ENCODE data around the gene STAG1.

GRCh38 chr3:136690599-136690998 is 61.6 kb downstream of the STAG1 start:
- TF ChIP-seq CTCF (IDR thresholded peaks at IDR 0.05 in 2 of 3, conservative IDR thresholded peaks at IDR 0.05 in 1 of 3; ENCODE audit: insufficient read depth in 2 of 3, low read depth in 1 of 3, low read length in 3 of 3) (no peak), TARDBP (IDR thresholded peaks at IDR 0.05) (no peak), TFAP4 (CRISPR knock-in tag; IDR thresholded peaks at IDR 0.05; ENCODE audit: borderline replicate concordance) (no peak), TBP (optimal IDR thresholded peaks at IDR 0.05; ENCODE audit: low read depth, low read length) (no peak), SREBF2 (CRISPR knock-in tag; IDR thresholded peaks at IDR 0.05) (no peak), ELK1 (CRISPR knock-in tag; IDR thresholded peaks at IDR 0.05) (no peak), YY1 (IDR thresholded peaks at IDR 0.05; ENCODE audit: borderline replicate concordance in 1 of 3, control insufficient read depth in 1 of 3, extremely low read depth in 1 of 3, insufficient read depth in 3 of 3, insufficient read length in 1 of 3, insufficient replicate concordance in 2 of 3, low read depth in 1 of 3, low read length in 2 of 3) (no peak), SMARCA5 (IDR thresholded peaks at IDR 0.05) (no peak), EZH2 (IDR thresholded peaks at IDR 0.05; ENCODE audit: borderline replicate concordance, low read depth, low read length) (no peak), NR3C1 (CRISPR knock-in tag; IDR thresholded peaks at IDR 0.05) (no peak), ZNF408 (CRISPR knock-in tag; IDR thresholded peaks at IDR 0.05; ENCODE audit: low read depth) (no peak), HDAC6 (IDR thresholded peaks at IDR 0.05; ENCODE audit: low read depth, low read length) (no peak), HDAC3 (IDR thresholded peaks at IDR 0.05; ENCODE audit: borderline replicate concordance, partially characterized antibody) (no peak), PCBP2 (IDR thresholded peaks at IDR 0.05; ENCODE audit: low read depth, low read length, poor library complexity, severe bottlenecking) (no peak)

All from K562 (cell line).